Upper lobe of left lung (tissue), 6 donors: ENCODE measurements around the gene ABCG8. TPM values are rescaled to one million over a fixed set of nuclear protein-coding genes. Genes with fewer than 3 reads are reported as not detected.

ENCODE experiments used
- ATAC-seq, 2 donors: fragments of 200-7000 bp; cut with Tn5 transposase; one replicate each; pipeline ENCODE4 v1.9.1; 2022; ENCODE audit warnings: mild to moderate bottlenecking in 2 of 2, moderate library complexity in 2 of 2; ENCODE audit not compliant: low FRiP score in 2 of 2
- DNase-seq, 2 donors: peaks; one replicate each; pipeline ENCODE4 v3.0.0-alpha.2; 2019 to 2020
- H3K27ac ChIP-seq, 4 donors: fragments of 200-600 bp; sonication (generic); one replicate each; pipeline ENCODE4 v1.5.1; 2016 to 2019
- H3K27me3 ChIP-seq, 4 donors: fragments of 200-600 bp; sonication (generic); one replicate each; pipeline ENCODE4 v1.5.1; 2017 to 2019
- H3K36me3 ChIP-seq, 4 donors: fragments of 200-600 bp; sonication (generic); one replicate each; pipeline ENCODE4 v1.5.1; 2016 to 2019
- H3K4me1 ChIP-seq, 4 donors: fragments of 200-600 bp; sonication (generic); one replicate each; pipeline ENCODE4 v1.5.1; 2018 to 2019
- H3K4me3 ChIP-seq, 4 donors: fragments of 200-600 bp; sonication (generic); one replicate each; pipeline ENCODE4 v1.5.1; 2017 to 2019; ENCODE audit warnings: mild to moderate bottlenecking in 2 of 4, moderate library complexity in 1 of 4
- H3K9me3 ChIP-seq, 4 donors: fragments of 200-600 bp; sonication (generic); one replicate each; pipeline ENCODE4 v1.5.1; 2018 to 2019
- CTCF ChIP-seq, 6 experiments: fragments of 450-650 bp in 4 of 6; fragments of 200-600 bp in 2 of 6; sonication (generic) in 2 of 6; IDR thresholded peaks; one replicate each; pipeline ENCODE4 v1.5.1; 2016 to 2019; ENCODE audit warnings: antibody characterized with exemption in 6 of 6
- EP300 ChIP-seq, 4 donors: sonication (generic); formaldehyde crosslinking; IDR thresholded peaks; one replicate each; pipeline ENCODE4 v1.5.1; 2017; ENCODE audit warnings: antibody characterized with exemption in 4 of 4, control low read depth in 2 of 4
- POLR2A ChIP-seq, 4 donors: fragments of 450-650 bp; IDR thresholded peaks; one replicate each; pipeline ENCODE4 v1.5.1; 2016 to 2017; ENCODE audit warnings: antibody characterized with exemption in 4 of 4, mild to moderate bottlenecking in 2 of 4
- POLR2AphosphoS5 ChIP-seq, 2 donors: sonication (generic); formaldehyde crosslinking; IDR thresholded peaks; one replicate each; pipeline ENCODE4 v1.5.1; 2017; ENCODE audit warnings: antibody characterized with exemption in 2 of 2
- WGBS, 2 donors: methylation state at CpG; one replicate each; pipeline ENCODE4 v1.1.5; 2017 to 2018; 5-methylcytosine and 5-hydroxymethylcytosine counted together
- total RNA-seq, 6 donors: library from RNA; depleted of rRNA in 4 of 6; stranded (reverse); fragments of >200 nt in 4 of 6; gene quantifications; one replicate each; pipeline versions ENCODE4 v1.1.0 to v1.2.1, GENCODE V29; 2016 to 2021
- donor health status: DM: no; HTN: no; CAD: no; lungs with moderate emphysema.
- donor health status: DM: no; HTN: yes; CAD: no; lungs with severe emphysema.

Gene ABCG8
- total RNA-seq, 6 donors from 2014 or later = 0.10 to 0.20 TPM; not detected in 4

GRCh38 chr2:43852196-43852730 is 13.5 kb downstream of the ABCG8 start:
- Histone ChIP-seq H3K27me3 (no peaks in the 10 kb centered on the region), H3K27ac (no peak overlapping the region), H3K4me3 (no peak overlapping the region), H3K9me3 (no peaks in the 10 kb centered on the region), H3K36me3 (no peaks in the 10 kb centered on the region), H3K4me1 (no peaks in the 10 kb centered on the region)
- DNase-seq = peak in 1 of 2 donors; percentile 79
- no peak for ATAC-seq
- 81 to 95% methylated on average over 10 to 21 of the region's 21 CpGs for WGBS, 2 donors
- TF ChIP-seq POLR2A (IDR thresholded peaks at IDR 0.05) (no peak), EP300 (IDR thresholded peaks at IDR 0.05) (no peak), CTCF (IDR thresholded peaks at IDR 0.05) (no peak), POLR2AphosphoS5 (IDR thresholded peaks at IDR 0.05) (no peak)

GRCh38 chr2:43853141-43854081 is 14.6 kb downstream of the ABCG8 start:
- no peaks in the 10 kb centered on the region for H3K36me3 ChIP-seq
- 81 to 82% methylated on average over 7 to 10 of the region's 10 CpGs for WGBS, 2 donors

GRCh38 chr2:43854671-43855070 is 15.9 kb downstream of the ABCG8 start:
- Histone ChIP-seq H3K27ac (no peak overlapping the region), H3K4me1 (no peaks in the 10 kb centered on the region), H3K4me3 (no peak overlapping the region), H3K27me3 (no peaks in the 10 kb centered on the region), H3K36me3 (no peaks in the 10 kb centered on the region), H3K9me3 (no peaks in the 10 kb centered on the region)
- ATAC-seq (no peak), DNase-seq (no peak)
- TF ChIP-seq EP300 (IDR thresholded peaks at IDR 0.05) (no peak), CTCF (IDR thresholded peaks at IDR 0.05) (no peak)
- WGBS, 2 donors = 91 to 94% methylated on average over 3 of the region's 3 CpGs

More at GRCh38 chr2:43853141-43854081, 14.6 kb downstream of the ABCG8 start:
- Histone ChIP-seq H3K27me3 (no peaks in the 10 kb centered on the region), H3K27ac (no peak overlapping the region), H3K9me3 (no peaks in the 10 kb centered on the region), H3K4me3 (no peak overlapping the region), H3K4me1 (no peaks in the 10 kb centered on the region)
- TF ChIP-seq EP300 (IDR thresholded peaks at IDR 0.05) = no peak
- no peak for TF ChIP-seq POLR2A (IDR thresholded peaks at IDR 0.05)
- no peak for TF ChIP-seq CTCF (IDR thresholded peaks at IDR 0.05)
- no peak for TF ChIP-seq POLR2AphosphoS5 (IDR thresholded peaks at IDR 0.05)
- DNase-seq = no peak
- ATAC-seq = no peak

- Histone ChIP-seq H3K27ac (no peak overlapping the region), H3K36me3 (no peaks in the 10 kb centered on the region), H3K4me3 (no peak overlapping the region), H3K4me1 (no peaks in the 10 kb centered on the region), H3K27me3 (no peaks in the 10 kb centered on the region), H3K9me3 (no peaks in the 10 kb centered on the region)
- no peak for DNase-seq
- no peak for ATAC-seq
- 88 to 89% methylated on average over 2 of the region's 2 CpGs for WGBS, 2 donors
- TF ChIP-seq CTCF (IDR thresholded peaks at IDR 0.05) (no peak), EP300 (IDR thresholded peaks at IDR 0.05) (no peak), POLR2A (IDR thresholded peaks at IDR 0.05) (no peak), POLR2AphosphoS5 (IDR thresholded peaks at IDR 0.05) (no peak)
These were observed 16.5 kb downstream of the ABCG8 start for GRCh38 chr2:43855292-43855691.
